HG02970 (cell line): ENCODE data around the gene ZNF385A.

Source experiments
- ATAC-seq: cut with Tn5 transposase; IDR thresholded peaks from one replicate; pipeline ENCODE4 v1.9.1; 2021; ENCODE audit warnings: mild to moderate bottlenecking, moderate library complexity, moderate number of reproducible peaks; ENCODE audit not compliant: unreplicated experiment, low FRiP score

ZNF385A gene

DNA sequence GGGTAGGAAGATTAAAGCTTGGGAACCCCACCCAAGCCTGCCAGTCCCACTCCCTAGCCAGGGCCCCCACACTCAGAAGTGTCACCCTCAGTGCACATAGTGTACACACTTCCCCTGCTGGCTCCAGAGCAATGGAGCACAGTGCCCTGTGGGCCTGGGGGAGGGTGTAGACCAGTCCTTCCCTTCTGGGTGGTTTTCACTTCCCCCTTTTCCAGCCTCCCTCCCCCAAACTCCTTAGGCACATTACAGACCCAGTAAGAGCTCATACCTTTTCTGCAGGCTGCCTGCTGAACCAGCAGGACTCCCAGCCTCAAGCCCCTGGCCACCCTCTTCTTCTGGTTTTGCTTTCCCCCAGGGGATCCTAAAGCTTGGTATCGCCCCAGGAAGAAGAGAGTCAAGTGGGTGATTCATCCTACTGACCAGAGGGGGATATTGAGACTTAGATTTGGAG lies at the start of gene ZNF385A:
Gene ZNF385A (minus strand): TSS at position 143 of the 451 bp plus-strand sequence. CDS start 219 bp downstream, outside the sequence.
- no peak for ATAC-seq

- no peak for ATAC-seq
These were observed 48.3 kb upstream of the ZNF385A start for GRCh38 chr12:54432815-54433164.

DNA sequence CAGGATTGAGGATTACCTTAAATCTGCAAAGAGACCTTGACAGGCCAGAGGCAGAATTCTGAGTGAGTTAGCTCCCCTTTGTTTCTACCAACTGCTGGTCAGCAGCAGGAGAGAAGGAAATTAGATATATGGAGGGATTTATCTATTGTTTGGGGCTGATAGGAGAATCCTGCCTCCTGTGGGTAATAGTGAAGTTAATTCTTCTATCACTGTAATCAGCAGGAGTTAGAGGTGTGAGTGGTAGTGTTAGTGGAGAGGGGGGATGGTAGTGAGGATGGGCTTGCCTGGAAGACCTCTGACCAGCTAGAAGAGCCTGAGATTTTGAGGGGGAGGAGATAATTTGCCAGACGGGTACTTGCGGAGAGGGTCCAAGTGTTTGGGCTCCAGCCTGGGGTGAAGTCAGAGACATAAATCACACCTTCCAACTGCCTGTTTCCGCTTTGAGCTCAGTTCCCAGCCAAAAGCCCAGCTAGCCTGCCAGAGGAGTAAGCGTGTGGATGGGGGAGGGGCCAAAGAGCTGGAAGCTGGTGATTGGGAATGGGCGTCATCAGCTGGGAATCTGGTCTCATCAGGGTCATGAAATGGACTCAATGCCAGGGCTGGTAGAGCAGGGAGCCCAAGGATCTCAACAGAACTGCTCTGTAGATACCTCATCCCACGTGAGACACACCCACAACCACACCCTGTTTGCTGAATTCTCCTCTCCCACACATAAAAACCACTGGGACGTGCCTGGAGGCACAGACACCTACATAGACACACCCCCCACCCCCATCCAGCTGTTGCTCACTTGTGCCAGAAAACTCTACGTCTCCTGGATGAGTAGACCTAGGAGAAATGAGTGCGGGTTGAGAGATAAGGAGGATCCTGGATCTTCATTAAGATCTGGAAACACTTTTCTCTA lies 47.6 kb upstream of the ZNF385A start:
- ATAC-seq: no peak

DNA sequence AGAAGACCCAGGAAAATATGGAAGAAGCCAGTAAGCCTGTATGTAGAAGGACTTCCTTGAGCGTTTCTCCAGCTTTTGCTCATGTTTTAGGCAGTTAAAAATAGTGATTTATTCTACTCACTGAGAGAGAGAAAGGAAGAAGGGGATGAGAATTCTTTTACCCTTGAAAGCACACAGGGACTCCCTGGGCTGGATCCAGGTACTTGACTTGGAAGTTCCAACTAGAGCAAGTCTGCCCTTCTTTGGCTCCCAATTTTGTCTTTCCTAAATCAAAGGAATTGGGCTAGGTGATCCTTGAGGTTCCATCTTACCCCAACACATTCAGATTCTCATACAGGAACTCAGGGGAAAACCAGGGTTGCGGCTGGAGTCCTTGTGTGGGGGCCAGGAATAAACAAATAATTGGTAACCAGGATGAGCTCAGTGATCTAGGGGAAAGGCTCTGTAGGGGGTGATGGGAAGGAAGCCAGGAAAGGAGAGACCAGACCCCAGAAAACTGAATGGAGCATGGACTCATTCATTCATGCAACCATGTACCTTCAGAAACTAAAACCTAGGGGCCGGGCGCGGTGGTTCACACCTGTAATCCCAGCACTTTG lies 46.0 kb upstream of the ZNF385A start:
- ATAC-seq: no peak

DNA sequence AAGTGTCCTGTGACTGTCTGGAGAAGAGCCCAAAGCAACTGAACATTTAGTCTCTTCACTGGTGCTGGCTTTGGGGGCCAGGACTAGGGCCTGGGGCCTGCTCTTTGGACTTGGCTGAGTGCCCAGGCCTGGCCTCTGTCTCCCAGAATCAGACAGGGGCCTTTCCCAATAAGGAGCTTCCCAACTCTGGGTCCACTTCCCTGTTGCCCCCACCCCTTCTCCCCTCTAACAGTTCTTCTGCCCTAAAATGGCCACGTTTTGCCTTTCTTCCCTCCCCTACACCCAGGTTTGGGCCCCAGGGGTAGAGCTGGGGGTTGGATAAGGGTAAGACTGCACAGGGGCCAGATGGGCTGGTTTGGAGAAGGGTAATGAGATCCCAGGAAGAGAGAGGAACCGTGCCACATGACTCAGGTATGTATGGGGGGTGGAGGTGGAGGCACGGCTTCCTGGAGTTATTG lies 44.5 kb upstream of the ZNF385A start:
- no peak for ATAC-seq

- no peak for ATAC-seq
These were observed 43.8 kb upstream of the ZNF385A start for GRCh38 chr12:54428050-54429013.

DNA sequence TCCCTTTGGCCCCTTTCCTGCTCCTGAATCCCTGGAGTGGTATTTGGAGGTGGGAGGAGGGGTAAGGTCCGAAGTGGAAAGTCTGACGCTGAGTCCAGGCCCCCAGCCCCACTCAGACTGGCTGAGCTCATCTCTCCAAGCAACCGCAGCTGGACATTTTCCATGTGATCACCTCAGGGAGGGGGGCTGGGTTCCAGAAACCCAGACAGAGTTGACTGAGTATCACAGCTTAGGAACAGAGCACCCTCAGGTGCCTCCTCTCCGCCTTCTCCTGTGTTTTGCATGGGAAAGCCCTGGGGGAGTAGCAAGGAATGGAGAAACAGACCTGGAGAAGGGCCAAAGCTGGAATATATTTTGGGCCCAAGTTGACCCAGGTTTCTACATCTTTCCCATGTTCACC lies 42.6 kb upstream of the ZNF385A start:
- ATAC-seq: no peak

GRCh38 chr12:54426690-54427089 lies 42.2 kb upstream of the ZNF385A start:
- ATAC-seq: no peak

- ATAC-seq: no peak
These were observed 41.2 kb upstream of the ZNF385A start for GRCh38 chr12:54425702-54426101.

DNA sequence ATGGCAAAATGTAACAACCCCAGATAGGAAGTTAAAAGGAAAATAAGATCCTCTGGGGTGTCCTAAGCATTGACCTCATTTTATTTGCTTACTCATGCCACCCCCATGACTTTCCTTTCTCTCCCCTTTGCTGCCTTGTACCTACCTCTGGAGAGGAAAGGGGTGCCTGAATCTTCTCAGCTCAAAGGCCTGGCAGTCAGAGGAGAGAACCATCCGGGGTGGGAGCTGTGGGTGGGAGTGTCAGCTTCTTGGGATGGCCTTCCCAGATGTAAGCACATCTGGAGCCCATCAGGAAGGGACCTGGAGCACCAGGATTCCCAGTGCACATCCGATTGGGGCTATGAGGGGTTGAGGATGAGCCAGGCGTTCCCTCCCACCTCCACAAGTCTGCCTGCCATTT lies 39.7 kb upstream of the ZNF385A start:
- no peak for ATAC-seq

GRCh38 chr12:54423816-54424150 lies 39.2 kb upstream of the ZNF385A start:
- ATAC-seq: no peak

GRCh38 chr12:54421879-54422250 lies 37.3 kb upstream of the ZNF385A start:
- ATAC-seq: no peak

DNA sequence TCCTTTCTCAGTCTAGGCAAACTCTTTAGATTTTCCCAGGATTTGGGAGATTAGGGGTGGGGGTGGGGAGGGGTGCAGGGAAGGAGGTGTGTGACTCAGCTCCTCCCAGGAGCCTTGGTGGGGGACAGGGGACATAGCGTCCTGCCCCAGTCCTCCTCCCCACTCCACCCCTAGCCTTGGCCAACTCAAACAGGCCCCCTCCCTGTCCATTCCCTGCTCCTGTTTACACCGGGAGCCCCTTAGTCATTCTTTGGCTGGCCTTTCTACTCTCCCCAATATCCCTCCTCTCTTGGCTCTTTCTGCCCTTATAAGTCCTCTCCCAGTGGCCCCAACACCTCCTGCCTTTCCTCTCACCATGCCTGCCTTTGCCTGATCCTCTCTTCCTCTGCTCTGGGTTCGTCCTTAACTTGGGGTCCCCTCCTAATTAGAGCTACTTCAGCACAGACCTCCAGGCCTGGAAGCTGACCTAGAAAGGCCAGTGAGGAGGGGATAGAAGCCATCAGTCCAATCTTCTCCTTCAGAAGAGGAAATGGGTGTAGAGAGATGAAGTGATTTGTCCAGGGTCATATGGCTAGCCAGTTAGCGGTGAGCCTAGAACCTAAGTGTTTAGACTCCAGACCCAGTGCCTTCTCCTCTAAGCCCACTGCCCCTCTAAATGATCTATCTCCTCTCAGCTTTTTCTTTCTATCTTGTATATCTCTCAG lies 36.8 kb upstream of the ZNF385A start:
- ATAC-seq: no peak

DNA sequence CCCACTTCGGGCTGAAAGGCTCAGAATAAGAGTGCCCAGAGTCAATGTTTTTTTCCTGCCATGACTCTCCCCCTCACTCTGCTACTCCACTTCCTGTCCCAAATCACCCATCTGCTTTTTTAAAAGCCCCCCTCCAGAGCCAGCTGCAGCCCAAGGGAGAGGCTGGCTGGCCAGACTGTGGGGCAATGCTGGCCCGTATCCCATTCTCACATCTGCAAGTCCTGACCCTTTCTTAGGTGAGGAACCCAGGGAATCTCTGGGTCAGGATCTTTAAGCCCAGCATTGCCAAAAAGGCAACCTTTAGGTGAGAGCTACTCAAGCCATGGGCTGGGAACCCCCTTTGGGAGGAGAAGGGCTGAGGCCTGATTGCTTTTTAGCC lies 36.2 kb upstream of the ZNF385A start:
- no peak for ATAC-seq

- no peak for ATAC-seq
These were observed 34.8 kb upstream of the ZNF385A start, which contains the start of gene ITGA5 for GRCh38 chr12:54419088-54419887. Gene ITGA5 (minus strand): TSS chr12:54419266. CDS start chr12:54419198, 68 bp downstream.

- ATAC-seq: no peak
These were observed 34.0 kb upstream of the ZNF385A start for GRCh38 chr12:54418441-54419087.

DNA sequence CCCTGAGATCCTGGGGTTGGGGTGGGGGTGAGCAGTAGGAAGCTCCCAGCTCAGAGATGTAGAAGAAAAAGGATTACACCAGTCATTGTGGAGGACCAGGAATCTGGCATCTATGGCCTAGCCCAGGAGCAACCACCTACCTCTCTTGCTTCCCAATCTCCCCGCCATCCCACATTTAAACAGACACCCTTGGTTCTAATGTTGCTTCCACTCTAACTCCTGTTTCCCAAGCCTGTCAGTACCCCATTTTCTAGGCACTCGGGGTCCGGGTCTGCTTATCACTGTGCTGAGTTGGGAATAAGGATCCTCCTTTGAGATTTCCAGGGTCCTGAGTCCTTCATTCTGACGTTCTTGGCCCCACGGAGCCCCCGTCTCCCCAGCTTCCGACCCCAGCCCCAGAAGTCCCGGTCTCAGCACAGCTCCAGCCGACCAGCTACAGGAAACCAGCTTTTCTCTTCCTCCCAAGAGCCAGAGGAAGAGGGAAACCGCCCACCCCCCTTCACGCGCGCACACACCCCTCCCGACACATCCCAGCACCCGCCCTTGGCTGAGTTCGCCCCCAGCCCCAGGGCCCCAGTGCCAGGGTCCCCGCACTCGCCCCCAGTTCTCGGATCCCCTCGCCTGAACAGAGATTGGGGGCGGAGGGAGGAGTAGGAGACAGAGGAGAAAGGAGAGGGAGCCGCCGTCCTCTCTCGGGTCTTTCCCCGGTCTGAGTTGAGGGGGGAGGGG lies 33.3 kb upstream of the ZNF385A start:
- no peak for ATAC-seq
